TTC549 (cell line): ENCODE results near the gene PTPRD.

Source experiments
- FAIRE-seq: peaks from 2 replicates; lab custom pipeline; 2012; peaks lifted over from hg19 to GRCh38; lab: Jason Lieb, UNC

Gene PTPRD

DNA sequence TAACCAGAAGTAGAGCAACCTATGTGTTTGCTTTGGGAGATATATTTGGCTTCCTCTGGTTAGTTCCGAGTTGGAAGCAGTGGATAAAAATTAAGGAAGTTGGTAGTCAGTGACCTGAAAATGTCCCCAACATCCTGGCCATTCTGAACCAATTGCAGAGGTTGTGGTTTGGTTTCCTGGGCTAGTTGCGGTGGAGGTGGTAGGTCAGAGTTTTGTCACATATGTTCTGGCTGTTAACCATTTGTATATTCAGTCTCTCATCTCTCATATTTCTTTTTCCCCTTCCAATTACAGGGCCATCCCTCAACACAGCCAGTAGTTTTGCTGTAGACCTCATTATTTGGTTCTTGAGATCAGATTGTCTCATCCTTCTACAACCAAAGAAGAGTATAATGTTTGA is 1026.9 kb downstream of the PTPRD start:
- no peak for FAIRE-seq

DNA sequence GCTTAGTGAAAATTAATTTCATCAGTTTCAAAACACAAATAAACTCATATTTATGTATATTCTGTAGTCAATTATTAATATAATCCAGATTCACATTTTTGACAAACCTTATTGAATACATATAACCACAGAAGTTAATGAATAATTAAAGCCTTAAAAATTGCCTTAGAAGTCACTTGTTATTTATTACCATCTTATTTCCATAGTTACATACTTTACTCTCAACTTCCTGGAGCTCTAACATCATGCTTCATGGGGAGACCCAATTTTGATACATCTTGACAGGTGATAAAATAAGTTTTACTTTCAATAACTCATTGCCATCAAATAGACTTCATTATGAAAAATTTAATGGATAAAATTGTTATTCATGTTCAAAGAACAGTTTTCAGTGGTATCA is 1038.7 kb downstream of the PTPRD start:
- no peak for FAIRE-seq

DNA sequence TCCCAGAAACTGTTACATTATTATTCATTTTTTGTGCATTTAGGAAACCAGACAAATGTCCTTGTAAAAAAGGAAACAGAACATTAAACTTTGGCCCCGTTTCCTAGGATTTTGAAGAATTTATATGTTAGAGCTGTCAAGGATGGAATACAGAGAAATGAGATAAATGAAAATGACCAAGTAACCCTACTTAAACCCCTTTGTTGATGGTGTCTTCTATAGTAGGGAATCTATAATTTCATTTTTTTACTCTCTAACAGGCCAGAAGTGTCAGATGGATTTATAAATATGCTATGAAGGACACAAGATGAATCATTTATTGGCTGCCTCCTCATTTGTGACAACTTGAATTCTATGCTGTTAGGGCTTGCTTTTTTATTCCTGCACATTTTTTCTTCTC is 1047.1 kb downstream of the PTPRD start:
- FAIRE-seq, result no peak

DNA sequence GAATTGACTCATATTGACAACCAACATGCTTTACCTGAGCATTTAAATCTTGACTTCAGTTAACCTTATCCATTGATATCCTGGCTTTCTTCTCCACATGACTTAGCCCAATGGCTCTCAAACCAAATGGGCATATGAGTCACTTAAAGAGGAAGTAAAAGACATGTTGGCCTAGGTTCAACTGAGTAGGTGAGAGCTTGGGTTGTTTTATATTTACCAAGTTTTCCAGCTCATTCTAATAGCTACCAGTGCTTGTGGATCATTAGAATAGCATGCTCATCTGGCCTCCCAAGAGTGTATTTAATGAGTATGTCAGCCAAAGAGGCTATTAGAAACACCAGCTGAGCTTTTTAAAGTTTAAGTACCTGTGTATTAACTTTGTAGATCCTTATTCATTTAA is 1049.0 kb downstream of the PTPRD start:
- no peak for FAIRE-seq

DNA sequence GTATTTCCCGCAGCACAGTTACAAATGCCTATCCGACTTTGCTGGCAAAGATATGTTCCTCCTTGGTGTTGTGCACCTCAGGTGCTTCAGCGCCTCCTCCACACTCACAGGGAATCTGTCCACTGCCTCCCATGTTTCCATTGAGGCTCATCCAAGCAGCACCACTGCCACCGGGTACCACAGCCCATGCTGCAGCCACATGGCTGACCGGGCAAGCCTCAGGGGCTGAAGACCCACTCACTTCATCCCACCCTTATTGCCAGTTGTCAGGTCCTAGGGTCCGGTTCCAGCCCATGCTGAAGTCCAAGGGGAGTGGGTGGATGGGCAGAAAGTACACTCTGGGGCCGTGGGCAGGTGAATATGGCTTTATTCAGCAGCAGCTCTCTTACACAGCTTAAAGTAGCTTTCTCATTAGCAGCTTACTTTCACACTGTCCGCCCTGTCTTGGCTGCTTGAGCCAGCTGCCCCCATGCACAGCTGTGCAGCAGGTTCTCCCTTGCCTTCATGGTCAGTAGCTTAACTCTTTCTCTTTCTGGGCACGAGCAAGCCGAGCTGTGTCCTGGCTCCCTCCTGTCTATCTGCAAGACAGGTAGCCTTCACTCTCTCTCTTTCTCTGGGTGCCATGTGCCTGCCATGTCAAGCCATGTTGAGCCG is 1052.3 kb downstream of the PTPRD start:
- FAIRE-seq, result no peak

DNA sequence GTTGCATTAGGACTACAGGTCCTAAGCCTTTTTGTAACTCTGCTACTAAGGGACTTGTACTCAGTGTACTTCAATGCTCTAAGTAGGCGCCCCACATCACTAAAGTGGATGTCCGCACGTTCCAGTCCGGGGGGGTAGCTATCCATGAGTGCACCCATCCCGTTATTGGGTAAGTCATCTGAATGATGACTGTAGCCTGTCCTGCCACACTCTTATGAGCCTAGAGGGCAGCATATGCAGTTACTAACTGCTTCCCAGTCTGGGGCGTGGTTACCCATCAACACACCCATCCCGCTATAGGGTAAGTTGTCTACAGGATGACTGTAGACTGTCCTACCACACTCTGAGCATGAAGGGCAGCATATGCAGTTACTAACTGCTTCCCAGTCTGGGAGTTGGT is 1053.9 kb downstream of the PTPRD start:
- no peak for FAIRE-seq

DNA sequence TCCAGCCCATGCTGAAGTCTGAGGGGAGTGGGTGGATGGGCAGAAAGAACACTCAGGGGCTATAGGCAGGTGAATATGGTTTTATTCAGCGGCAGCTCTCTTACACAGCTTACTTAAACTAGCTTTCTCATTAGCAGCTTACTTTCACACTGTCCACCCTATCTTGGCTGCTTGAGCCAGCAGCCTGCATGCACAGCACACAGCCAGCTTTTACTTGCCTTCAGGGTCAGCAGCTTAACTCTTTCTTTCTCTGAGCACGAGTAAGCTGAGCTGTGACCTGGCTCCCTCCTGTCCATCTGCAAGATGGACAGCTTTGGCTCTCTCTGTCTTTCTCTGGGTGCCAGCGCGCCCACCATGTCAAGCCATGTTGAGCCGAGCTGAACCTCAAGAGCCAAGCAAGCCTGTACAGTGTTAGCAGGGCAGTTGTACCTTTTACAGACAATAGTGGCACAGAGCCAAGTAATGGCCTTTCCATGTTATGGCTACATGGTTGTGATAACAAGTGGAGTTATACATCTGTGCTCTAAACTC is 1054.9 kb downstream of the PTPRD start:
- FAIRE-seq, result no peak

DNA sequence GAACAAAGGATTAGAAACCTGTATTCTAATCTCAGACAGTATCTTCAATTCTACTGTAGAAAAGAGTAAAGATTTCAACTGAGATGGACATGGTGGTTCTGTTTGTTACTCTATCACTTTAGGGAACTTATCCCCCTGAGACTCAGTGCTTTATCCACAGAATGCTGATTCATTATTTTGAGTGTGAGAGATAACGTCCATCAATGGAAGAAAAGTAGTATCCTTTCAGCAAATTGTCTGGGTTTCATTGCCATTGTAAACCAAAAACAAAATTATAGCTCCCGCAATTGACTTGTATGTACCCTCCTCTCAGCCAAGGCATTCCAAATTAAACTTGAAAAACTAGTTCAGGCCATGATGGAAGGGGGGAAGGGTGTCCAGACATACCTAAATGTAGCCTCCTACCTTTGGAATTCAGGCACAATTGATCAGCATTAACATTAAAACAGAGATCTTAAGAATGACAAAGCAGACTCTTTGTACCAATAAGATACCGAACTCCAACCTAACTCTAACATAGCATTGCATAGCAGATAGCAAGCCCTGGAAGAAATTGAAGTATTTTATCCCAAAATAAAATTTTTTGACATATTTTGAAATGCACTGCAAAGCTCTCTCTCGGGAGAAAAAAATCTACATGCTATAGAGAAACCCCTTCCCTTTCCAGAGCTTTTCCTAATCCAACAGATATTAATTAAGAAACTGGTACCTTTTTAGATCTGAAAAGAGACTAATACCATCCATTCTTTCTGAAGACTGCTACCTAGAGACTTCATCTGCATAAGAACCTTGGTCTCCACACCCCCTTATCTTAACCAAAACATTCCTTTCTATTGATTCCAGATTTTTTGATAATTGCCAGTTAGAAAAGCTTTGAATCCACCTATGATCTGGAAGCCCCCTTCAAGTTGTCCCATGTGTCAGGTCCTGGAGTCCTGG is 1055.7 kb downstream of the PTPRD start:
- no peak for FAIRE-seq

DNA sequence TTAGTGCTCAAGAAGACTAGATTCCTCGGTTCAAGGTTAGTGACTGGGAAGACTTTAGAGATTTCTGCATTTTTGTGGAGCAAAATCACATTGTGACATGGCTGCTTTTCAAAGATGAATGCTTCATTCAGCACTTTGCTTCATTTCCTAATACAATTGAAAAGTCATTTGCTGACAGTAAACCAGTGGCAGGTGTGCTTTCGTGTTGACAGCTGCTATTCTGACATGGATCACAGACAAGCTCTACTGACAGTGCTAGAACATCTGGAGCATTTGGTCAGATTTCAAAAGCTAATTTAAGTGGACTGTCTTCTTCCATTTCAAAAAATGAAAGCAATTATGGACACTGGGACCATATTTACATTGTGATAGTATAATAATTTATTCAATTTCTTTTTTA is 1060.1 kb downstream of the PTPRD start:
- no peak for FAIRE-seq

DNA sequence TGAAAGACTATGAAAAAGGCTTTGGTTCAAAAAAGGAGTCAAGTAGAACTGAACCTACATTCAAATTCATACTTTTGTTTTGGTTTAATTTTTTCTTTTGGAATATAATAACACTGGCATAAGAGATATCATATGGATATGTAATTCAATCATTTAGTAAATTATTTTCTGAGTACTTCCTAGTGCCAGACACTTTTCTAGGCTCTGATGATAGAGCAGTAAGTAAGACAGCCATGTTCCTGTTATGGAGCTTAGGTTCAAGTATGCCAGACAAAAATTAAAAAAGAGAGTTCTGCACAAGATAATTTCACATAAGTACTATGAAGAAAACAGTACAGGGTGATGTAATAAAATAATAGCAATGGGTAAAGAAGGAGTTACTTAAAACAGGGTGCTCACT is 1074.0 kb downstream of the PTPRD start:
- FAIRE-seq, result no peak

DNA sequence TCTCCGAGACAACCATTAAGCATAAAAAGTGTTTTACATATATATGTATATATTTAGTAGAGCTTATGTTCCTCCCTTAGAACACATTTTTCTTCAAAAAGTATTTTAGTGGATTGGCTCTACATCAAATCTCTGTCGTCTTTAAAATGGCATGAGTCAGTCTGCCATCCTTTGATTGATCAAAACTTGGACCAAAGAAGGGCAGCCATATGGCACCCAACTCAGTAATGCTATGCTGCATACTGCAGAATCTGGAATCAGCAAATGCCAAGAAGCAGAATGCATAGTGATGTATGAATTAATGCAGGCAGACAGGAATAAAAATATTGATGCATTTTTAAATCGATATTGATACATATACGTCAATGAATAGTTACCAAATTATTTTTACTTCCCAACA is 1074.4 kb downstream of the PTPRD start:
- FAIRE-seq, result no peak

DNA sequence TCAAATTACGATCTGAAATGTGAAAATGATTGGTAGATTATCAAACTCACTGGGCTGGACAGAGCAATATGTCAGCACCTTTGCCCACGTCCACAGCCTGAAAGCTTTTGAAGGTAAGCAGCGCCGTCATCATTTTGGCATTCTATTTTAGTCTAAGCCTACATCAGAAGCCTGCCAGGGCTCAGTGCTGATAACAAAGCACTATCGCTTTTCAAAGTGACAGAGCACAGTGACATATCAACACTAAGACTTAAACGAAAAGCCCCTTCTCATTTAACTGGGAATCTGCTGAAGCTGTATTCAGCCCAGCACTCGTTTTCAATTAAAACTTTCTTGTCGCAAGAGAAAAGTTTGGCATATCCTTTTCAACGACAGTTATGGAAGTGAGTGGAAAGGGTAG is 1076.3 kb downstream of the PTPRD start:
- no peak for FAIRE-seq

DNA sequence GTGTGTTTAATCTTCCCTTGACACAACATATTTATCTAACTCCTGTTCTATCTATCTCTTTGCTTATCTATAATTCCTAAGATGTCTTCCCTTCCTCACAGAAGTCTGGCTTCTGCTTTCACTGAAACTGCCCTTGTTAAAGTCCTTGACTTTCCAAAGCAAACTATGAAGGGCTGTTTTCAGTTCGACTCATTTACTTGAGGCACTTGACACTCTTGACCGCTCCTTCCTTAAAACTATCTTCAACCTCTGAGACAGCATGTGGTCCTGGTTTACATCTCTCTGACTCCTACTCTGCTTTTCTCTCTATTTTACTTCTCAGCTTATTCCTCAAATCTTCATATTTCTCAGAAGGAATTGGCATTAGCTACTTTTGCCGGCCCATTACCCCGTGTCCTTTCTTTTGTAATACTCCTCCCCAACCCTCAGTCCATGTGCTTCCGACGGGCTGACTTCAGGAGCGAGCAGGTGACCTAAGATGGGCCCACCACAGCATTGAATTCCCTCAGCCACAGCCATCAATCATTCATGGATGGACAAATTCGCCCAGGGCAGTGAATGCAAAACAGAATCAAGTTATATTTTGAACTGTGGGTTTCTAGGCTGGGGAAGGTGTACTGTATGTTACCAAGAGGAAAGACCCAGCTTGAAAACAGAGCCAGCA is 1089.2 kb downstream of the PTPRD start:
- no peak for FAIRE-seq

DNA sequence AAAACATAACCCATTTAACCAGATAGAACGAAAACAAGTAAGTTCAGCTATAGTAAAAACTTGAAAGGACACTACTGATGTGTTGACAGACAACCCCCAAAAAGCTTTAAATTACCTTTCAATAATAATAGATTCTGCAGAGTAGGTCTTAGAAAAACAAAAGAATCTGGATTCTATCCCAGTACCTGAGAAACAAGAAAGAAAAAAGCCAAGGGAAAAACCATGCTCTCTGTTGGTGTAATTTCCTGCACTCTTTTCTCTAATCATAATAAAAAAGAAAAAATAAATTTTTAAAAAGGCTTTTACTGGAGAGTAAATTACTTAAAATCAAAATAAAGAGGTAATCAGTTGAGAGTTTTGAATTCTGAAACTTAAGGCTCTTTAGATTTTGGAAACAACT is 1090.4 kb downstream of the PTPRD start:
- no peak for FAIRE-seq

DNA sequence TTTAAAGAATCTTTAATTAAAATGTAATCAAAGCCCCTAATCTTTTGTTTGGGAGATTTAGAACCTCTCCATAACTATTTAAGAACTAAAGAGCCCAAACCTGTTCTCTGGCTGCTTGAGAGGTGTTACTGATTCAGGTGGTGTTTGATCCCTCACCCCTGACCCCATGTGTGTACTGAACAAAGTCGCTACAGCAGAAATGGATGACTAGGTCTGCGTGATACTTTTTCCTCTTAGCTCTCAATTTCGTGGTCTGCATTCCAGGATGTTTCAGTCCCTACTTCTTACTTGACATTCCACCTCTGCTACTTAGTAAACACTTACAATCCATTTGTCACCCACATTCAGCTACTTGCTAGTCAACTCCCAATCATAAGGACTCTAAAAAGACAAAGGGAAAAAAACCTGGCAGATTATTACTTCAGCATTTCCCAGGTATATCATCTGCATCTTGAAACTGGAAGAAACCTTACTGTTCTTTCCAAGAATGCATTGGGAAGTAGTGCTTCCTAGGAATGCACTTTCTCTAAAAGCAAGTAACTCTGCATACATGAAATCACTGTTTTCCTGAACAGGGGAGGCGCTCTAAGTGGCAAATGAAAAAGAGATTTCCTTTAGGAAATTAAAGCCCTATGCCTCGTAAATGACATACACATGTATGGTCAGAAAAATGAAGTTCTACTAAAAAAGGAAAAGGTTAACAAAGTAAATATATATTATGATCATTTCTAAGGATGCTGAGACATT is 1091.6 kb downstream of the PTPRD start:
- no peak for FAIRE-seq

DNA sequence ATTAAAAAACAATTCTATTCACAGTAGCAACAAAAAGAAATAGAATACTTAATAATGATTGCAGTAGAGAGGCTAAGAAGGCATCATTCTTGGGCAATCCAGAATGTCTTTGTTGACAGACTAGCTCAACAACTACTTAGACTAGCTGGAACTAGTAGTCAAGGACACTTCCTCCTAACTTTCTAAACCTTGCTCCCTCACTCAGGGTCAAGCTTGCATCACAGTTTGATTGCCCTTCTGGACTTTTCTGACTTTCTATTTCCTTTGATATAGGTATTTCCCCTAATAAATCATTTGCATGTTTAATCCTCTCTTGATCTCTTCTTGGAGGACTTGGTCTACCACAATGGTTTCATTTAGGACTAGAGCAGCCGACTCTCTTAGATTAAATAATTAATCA is 1107.9 kb downstream of the PTPRD start:
- no peak for FAIRE-seq

DNA sequence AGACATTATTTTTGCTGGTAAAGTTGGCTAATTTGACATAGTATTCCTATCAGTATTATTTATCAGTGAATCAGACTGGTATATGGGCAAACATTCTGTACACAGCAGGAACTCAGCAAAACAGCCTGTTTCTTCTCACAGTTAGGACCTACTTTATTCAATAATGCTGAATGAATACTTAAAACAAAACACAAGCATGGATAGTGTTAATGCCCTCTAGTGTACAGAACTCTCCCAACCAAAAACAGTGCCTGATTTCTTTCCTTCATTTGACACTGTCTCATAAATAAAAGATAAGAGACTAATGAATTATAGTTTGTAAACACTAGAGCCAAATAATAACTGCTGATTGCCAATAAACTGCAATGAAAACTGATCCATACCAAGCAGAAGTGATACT is 1113.3 kb downstream of the PTPRD start:
- FAIRE-seq, result no peak

DNA sequence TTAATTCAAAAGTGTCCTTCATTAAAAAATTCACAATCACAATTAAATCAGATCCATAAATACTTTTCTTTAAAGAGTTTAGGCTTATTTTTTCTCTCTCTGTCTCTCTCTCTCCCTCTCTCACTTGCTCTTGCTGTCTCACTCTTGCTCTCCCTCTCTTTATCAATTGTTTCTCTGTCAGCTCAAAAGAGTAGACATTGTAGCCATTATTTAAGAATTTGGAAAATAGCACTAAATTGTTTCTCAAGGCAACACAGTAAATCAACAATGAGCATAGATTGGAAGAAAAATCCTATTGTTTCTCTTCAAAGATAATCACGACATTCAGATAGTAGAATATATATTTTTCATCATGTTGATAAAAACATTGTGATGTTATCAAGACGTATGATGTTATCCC is 1114.0 kb downstream of the PTPRD start:
- no peak for FAIRE-seq

DNA sequence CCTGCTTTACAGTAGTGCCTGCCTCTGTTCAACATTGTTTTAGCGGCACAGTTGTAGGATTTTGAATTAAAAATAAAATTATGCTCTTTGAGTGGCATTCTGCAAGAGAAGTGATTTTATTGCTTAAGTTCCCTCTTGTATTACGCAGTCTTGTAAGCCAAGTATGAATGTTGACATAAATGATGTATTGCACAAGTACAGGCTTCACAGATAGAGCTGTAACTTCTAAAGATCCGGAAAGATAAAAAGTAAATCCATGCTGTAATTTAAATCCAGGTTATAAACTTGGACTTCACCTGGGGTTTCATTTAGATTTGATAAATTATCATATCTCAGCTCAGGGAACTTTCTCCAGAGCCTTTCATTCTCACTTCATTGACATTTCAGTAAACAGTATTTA is 1114.7 kb downstream of the PTPRD start:
- no peak for FAIRE-seq

DNA sequence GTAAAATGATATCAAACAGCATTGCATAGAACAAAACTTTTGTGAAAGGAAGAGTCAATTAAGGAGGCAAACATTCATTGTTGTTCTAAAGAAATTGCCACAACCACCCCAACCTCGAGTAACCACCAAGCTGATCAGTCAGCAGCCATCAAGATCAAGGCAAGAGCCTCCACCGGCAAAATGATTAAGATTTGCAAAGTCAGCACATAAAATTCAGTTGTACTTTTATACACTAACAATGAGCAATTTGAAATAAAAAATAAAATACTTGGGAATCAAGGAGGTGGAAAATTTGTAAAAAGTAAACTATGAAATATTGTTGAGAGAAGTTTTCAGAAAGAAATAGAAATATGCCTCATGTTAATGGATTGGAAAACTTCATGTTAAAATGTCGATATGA is 1118.5 kb downstream of the PTPRD start:
- FAIRE-seq, result no peak

DNA sequence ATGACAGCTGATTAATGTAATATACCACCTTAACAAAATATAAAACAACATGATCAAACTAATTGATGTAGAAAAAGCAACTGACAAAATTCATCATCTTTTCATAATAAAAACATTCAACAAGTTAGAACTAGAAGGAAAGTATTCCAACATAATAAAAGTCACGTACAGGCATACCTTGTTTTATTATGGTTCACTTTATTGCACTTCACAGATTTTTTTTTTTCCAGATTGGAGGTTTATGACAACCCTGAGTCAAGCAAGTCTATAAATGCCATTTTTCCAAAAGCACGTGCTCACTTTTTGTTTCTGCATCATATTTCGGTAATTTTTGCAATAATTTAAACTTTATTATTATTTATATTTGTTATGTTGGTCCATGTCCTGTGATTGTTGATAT is 1120.3 kb downstream of the PTPRD start:
- no peak for FAIRE-seq

DNA sequence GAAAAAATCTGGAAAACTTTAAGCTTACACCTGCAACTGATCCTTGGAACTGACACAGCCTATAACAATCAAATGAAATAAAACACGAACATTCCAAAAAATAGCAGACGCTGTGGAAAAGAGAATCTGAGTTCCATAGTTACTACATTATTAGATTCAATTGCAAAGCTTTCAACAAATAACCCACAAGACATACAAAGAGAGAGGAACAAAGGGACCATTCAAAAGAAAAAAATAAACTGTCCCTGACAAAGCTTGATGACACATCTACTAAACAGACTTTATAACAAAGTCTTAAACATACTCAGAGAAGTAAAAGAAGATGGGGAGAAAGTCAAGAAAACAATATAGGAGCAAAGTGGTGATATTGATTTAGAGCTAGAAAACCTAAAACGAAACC is 1123.6 kb downstream of the PTPRD start:
- FAIRE-seq, result no peak
